ENCODE results near the gene DPP4. TPM values are rescaled to one million over a fixed set of nuclear protein-coding genes. Genes with fewer than 3 reads are reported as not detected.

DPP4 gene
- total and polyA plus RNA-seq, 2 experiments from 2014 or later = 1.5 to 2.8 TPM

- H3K27me3 Mint-ChIP-seq (ENCODE audit: insufficient read depth, low read depth, poor library complexity) = peaks cover 1% of the 10 kb centered on the region
- no peaks in the 10 kb centered on the region for H3K9me2 ChIP-seq (ENCODE audit: insufficient read depth)
- H3K4me3 ChIP-seq = no peak overlapping the region
- DNase-seq (ENCODE audit: low spot score) (no peak), ATAC-seq (no peak)
- no peak overlapping the region for H2AFZ ChIP-seq
- H3K9me3 Mint-ChIP-seq = no peaks in the 10 kb centered on the region
- H3F3A ChIP-seq (replicated peaks; ENCODE audit: low read depth) = no peaks in the 10 kb centered on the region
- TF ChIP-seq CREB1 (CRISPR knock-in tag; IDR thresholded peaks at IDR 0.05; ENCODE audit: low read depth) (no peak), ZNF462 (CRISPR knock-in tag; IDR thresholded peaks at IDR 0.05) (no peak), ZNF114 (CRISPR knock-in tag; IDR thresholded peaks at IDR 0.05) (no peak), STAT1 (IDR thresholded peaks at IDR 0.05; ENCODE audit: unreplicated experiment) (no peak), POLR2AphosphoS5 (IDR thresholded peaks at IDR 0.05; ENCODE audit: low read depth) (no peak), EZH2 (IDR thresholded peaks at IDR 0.05; ENCODE audit: low read depth, unreplicated experiment) (no peak), ETS1 (IDR thresholded peaks at IDR 0.05) (no peak), EZH2phosphoT487 (IDR thresholded peaks at IDR 0.05; ENCODE audit: unreplicated experiment) (no peak), ZNF331 (CRISPR knock-in tag; IDR thresholded peaks at IDR 0.05; ENCODE audit: low read depth) (no peak), JUNB (IDR thresholded peaks at IDR 0.05; ENCODE audit: unreplicated experiment) (no peak), NANOG (IDR thresholded peaks at IDR 0.05; ENCODE audit: borderline replicate concordance) (no peak)
- TF ChIP-seq, protein P1, sequence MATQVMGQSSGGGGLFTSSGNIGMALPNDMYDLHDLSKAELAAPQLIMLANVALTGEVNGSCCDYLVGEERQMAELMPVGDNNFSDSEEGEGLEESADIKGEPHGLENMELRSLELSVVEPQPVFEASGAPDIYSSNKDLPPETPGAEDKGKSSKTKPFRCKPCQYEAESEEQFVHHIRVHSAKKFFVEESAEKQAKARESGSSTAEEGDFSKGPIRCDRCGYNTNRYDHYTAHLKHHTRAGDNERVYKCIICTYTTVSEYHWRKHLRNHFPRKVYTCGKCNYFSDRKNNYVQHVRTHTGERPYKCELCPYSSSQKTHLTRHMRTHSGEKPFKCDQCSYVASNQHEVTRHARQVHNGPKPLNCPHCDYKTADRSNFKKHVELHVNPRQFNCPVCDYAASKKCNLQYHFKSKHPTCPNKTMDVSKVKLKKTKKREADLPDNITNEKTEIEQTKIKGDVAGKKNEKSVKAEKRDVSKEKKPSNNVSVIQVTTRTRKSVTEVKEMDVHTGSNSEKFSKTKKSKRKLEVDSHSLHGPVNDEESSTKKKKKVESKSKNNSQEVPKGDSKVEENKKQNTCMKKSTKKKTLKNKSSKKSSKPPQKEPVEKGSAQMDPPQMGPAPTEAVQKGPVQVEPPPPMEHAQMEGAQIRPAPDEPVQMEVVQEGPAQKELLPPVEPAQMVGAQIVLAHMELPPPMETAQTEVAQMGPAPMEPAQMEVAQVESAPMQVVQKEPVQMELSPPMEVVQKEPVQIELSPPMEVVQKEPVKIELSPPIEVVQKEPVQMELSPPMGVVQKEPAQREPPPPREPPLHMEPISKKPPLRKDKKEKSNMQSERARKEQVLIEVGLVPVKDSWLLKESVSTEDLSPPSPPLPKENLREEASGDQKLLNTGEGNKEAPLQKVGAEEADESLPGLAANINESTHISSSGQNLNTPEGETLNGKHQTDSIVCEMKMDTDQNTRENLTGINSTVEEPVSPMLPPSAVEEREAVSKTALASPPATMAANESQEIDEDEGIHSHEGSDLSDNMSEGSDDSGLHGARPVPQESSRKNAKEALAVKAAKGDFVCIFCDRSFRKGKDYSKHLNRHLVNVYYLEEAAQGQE (IDR thresholded peaks at IDR 0.05; ENCODE audit: unreplicated experiment) = no peak
- TF ChIP-seq, protein P2, sequence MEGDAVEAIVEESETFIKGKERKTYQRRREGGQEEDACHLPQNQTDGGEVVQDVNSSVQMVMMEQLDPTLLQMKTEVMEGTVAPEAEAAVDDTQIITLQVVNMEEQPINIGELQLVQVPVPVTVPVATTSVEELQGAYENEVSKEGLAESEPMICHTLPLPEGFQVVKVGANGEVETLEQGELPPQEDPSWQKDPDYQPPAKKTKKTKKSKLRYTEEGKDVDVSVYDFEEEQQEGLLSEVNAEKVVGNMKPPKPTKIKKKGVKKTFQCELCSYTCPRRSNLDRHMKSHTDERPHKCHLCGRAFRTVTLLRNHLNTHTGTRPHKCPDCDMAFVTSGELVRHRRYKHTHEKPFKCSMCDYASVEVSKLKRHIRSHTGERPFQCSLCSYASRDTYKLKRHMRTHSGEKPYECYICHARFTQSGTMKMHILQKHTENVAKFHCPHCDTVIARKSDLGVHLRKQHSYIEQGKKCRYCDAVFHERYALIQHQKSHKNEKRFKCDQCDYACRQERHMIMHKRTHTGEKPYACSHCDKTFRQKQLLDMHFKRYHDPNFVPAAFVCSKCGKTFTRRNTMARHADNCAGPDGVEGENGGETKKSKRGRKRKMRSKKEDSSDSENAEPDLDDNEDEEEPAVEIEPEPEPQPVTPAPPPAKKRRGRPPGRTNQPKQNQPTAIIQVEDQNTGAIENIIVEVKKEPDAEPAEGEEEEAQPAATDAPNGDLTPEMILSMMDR (conservative IDR thresholded peaks at IDR 0.05; ENCODE audit: low read depth in 2 of 2) = no peak
- peaks cover 7% of the 10 kb centered on the region; the same call in 2 of the 3 replicates for H3K4me1 Mint-ChIP-seq
- H3K36me3 ChIP-seq (ENCODE audit: insufficient read depth) = no peaks in the 10 kb centered on the region
- H3K27ac ChIP-seq (ENCODE audit: low read depth) = no peak overlapping the region
- no peaks in the 10 kb centered on the region for H3K27me3 ChIP-seq (ENCODE audit: insufficient read depth)
- H3K4me3 Mint-ChIP-seq = no peak overlapping the region
- H3K4me2 ChIP-seq = no peak overlapping the region
- H4K20me1 ChIP-seq (replicated peaks; ENCODE audit: insufficient read depth) = no peaks in the 10 kb centered on the region
- no peaks in the 10 kb centered on the region for H3K36me3 Mint-ChIP-seq (ENCODE audit: low read depth)
- no peaks in the 10 kb centered on the region for H3K4me1 ChIP-seq (ENCODE audit: insufficient read depth)
- H3K27ac Mint-ChIP-seq = no peak overlapping the region
- no peaks in the 10 kb centered on the region for H3K79me2 ChIP-seq (replicated peaks; ENCODE audit: insufficient read depth)
These were observed 113.0 kb downstream of the DPP4 start for GRCh38 chr2:161961061-161961460.

Measured in GM23338 (cell line).